GM19025 (cell line): ENCODE results near the gene C4orf54.

Experiments used
- ATAC-seq: cut with Tn5 transposase; IDR thresholded peaks from one replicate; pipeline ENCODE4 v1.9.1; 2021; ENCODE audit warnings: mild to moderate bottlenecking, low read depth, moderate library complexity; ENCODE audit not compliant: unreplicated experiment

The C4orf54 gene

DNA sequence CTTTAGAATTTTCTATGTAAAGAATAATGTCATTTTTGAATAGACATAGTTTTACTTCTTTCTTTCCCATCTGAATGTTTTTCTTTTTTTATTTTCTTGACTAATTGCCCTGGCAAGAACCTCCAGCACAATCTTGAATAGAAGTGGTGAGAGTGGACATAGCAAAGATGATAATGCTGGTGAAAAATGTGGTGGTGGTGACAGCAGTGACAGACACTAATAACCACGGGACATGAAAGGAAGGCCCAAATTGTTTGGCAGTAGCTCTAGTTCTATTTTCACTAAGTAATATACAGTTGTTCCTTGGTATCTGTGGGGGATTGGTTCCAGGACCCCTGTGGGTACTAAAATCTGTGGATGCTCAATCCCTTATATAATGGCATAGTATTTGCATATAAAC is 29.6 kb downstream of the C4orf54 start:
- no peak for ATAC-seq

DNA sequence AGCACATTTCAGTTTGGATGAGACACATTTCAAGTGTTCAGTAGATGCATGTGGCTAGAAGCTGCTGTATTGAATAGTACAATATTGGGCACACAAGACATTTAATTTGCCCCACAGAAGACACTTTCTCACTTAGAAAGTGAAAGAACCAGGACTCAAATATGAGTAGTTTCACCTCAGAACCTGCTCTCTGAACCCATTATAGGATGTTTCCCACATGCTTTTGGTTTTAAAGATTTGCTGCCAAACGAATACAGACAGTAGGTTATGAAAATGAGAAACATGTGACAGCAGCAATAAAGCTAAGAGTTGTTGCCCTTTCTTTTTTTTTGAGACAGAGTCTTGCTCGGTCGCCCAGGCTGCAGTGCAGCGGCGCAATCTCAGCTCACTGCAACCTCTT is 32.3 kb downstream of the C4orf54 start:
- peak; percentile 66 for ATAC-seq

DNA sequence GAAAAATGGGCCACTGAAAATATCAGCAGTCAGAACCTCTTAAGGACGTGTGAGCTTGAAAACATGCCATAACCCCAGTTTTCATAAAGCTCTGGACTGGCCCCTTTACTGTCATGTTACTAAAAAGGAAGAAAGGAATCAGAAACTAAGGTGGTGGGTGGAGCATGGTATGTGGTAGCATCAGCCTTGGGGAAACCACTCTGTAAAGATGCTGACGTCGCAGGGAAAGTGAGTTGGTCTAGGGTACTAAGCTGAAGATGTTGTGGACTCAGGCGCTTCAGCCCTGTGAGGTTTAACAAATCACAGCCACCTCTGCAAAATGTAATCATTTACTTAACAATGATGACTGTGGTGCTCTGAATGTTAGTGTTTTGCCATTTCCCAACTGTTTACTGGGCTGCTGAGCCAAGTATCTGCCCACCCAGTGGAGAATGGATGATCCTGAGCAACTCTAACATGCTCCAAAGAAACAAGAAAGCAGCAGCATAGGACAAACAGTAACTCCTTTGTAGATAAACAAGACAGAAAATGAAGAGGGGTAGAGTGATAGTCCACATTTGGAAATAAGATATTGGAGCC is 33.4 kb downstream of the C4orf54 start:
- no peak for ATAC-seq

DNA sequence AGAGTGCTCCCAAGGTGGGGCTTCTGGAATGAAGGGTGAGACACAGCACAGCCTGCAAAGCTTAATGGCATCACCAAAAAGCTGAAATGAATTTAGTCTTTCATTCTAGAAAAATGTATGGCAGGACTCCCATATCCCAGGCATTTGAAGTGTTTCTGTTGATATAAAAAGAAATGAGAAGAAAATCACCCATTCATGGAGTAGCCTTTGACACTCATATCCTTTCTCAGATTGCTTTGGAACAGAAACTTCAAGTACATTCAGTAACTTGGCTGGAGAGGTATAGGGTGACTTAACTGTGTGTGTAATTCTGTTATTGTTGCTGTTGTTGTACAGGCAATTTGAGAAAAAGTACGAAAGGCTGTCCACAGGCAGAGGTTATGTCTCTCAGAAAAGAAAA is 35.3 kb downstream of the C4orf54 start:
- ATAC-seq, result no peak

DNA sequence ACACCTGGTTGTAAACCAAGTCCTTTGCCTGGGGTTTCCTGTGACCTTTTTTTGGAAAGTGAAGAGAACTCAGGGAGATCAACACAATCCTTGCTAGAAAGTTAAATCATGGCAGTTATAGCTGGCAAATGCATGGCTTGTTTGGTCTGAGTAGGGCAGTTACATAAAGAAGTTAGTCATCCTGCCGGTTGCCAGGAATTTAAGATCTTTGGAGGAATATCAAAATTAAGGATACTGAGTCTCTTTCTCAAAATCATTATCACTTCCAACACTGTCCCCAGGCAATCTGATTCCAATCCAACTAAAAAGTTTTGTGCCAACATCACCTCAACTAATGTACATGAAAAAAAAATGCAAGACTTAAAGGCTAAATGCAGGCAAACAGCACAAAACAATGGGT is 40.3 kb downstream of the C4orf54 start:
- no peak for ATAC-seq

- ATAC-seq, result no peak
These were observed 42.3 kb downstream of the C4orf54 start for GRCh38 chr4:99615170-99615820.

DNA sequence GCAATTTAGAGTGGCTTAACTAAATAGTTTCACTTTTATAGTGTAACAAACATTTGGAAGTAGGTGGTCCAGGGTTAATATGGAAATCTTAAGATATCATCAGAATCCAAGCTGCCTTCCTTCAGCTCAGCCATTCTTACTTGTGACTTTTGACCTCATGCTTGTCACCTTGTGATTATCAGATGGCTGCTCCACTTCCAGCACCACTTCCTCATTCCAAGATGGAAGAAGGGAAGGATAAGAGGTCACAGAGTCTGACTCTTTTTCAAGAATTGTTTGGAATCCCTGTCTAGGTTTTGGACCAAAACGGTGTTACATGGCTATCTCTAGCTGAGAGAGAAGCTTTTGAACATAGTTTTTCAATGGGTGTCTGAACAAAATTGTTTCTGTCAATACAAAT is 43.1 kb downstream of the C4orf54 start:
- ATAC-seq, result no peak

DNA sequence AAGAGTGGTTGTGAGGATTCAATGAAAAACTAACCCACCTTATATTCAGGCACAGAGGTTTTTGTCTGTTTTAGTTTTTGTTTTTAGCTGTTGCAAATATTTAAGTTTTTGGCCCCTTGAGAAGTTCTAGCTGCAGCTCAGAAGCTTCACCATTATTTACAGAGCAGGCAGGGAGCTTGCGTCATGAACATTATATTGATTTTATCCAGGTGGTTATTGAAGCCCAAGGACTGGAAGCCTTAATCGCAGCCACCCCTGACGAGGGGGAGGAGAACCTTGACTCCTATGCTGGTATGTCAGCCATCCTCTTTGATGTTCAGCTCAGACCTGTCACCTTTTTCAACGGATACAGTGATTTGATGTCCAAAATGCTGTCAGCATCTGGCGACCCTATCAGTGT is 44.9 kb downstream of the C4orf54 start:
- ATAC-seq, result no peak

DNA sequence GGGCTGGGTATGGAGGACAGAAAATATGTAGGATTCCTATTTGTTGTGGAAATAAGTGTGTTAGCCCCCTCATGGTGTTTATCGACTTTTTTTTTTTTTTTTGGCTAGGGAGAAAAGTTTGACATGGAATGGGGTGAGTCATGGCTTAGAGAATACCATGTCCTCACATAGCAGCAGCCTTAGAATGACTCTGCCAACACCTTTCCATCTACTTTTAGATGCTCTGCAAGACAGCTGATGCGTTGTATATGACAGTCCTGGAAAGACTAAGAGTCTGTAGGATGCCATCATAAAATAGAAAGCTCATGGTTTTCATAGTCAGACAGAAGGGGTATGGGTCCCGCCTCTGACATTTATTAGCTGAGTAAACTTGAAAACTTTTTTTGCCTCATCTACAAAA is 45.3 kb downstream of the C4orf54 start:
- no peak for ATAC-seq

DNA sequence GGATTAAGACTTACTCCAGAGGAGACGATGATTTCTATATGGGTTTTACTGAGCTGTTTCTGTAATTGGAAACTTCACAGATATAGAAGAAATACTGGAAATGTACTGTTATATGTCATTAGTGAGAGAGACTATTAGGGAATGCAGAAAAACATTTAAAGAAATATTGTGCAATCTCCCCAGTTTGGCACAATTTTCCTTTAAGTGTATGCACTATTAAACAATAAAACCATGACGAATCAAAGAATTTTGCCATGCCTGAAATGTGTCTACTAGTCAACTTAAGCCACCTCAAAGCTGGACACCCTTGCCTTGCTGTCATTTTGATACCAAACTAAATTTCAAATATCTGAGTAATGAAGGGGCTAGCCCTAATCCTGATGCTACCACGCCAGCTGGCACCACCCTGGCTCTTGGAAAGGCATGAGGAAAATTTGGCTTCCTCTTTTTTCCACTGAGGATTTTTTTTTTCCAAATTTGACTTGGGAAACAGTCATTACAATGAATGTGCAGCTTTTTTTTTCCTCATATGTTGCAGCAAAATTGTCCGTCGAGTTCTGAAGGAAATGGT is 46.9 kb downstream of the C4orf54 start:
- no peak for ATAC-seq

DNA sequence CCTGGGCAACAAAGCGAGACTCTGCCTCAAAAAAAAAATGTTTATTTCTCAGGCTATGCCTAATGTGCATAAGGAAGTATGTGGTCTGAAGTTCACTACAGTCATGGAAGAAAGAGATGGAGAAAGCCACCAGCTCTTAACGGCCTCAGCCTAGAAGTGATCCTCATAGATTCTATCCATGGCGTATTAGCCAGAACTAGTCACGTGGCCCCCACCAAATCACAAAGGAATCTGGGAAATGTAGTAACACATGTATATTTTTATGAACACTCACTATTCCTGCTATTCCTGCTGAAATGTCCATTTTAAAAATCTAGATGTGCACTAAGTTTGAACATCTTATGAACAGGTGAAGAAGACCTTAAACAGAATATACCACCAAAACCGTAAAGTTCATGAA is 49.2 kb downstream of the C4orf54 start:
- ATAC-seq, result no peak
